H1 (cell line): ENCODE data around the gene TMEM250.

Source experiments
- GABPA ChIP-seq: IDR thresholded peaks from 2 replicates; pipeline ENCODE4 v1.6.1; 2011; ENCODE audit warnings: mild to moderate bottlenecking, low read length, moderate library complexity, borderline replicate concordance; ENCODE audit not compliant: insufficient read depth
- KDM5A ChIP-seq: fragments of 200-600 bp; IDR thresholded peaks from 2 replicates; pipeline ENCODE4 v1.7.1; 2012; ENCODE audit warnings: mild to moderate bottlenecking, low read length, inconsistent platforms, mixed read lengths
- POLR2A ChIP-seq, 2 experiments: IDR thresholded peaks; 1 replicate in 1 of 2; 2 replicates in 1 of 2; pipeline ENCODE4 v1.6.1; 2011; ENCODE audit warnings: low read depth in 2 of 2, low read length in 2 of 2, mild to moderate bottlenecking in 2 of 2; ENCODE audit errors: control extremely low read depth in 1 of 2
- RAD21 ChIP-seq, 2 experiments: IDR thresholded peaks in 1 of 2; conservative IDR thresholded peaks in 1 of 2; 2 replicates each; pipeline ENCODE4 v1.6.1; 2011; ENCODE audit warnings: low read depth in 2 of 2, low read length in 2 of 2, improper control_type of control experiment in 1 of 2, inconsistent platforms in 1 of 2, mild to moderate bottlenecking in 1 of 2, moderate library complexity in 1 of 2
- SP1 ChIP-seq: IDR thresholded peaks from 2 replicates; pipeline ENCODE4 v1.6.1; 2011; ENCODE audit warnings: low read depth, low read length
- TBP ChIP-seq: IDR thresholded peaks from 2 replicates; pipeline ENCODE4 v1.6.1; 2011; ENCODE audit warnings: low read depth, low read length, improper control_type of control experiment
- TF ChIP-seq, protein P1 (sequence below), 3 experiments: IDR thresholded peaks; 1 replicate in 2 of 3; 2 replicates in 1 of 3; pipeline versions ENCODE4 v1.5.1 to v1.6.1; 2011; ENCODE audit warnings: low read length in 3 of 3, mild to moderate bottlenecking in 3 of 3, inconsistent platforms in 2 of 3, low read depth in 1 of 3, moderate library complexity in 1 of 3; ENCODE audit not compliant: insufficient read depth in 1 of 3; ENCODE audit errors: control extremely low read depth in 1 of 3

DNA sequence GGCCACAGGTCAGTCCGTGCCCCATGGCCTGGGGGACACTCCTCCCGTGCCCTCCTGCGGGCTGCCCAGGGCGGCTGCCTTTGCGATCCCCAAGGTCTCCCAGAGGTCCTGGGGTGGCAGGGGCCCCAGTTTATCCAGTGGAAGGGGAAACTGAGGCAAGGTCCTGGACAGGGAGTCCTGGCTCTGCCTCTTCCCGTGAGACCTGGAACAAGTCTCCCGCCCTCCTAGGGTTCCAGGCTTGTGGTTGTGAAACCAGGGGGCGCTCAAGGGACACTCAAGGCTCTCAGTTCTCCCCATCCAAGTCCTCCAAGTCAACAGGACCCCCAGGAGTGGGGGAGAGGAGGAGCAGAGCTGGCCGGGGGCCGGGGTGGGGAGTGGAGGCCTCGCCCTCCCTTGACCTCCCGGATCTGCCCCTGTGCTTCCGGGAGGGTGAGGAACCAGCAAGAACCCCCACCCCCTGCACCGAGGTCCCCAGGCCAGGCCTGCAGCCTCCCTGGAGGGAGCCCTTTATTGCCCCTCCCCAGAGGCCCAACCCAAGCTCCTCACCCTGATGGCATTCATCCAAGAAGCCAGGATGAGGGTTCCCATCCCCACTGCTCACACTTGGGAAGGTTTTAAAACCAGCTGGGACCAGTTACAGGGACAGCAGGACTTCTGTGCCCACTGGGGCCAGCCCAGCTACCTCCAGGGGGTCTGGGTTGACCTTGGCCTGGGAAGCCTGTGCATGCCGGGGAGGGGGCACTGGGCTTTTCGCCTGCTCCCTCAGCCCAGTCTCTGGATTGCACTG is 24.7 kb upstream of the TMEM250 start:
- TF ChIP-seq GABPA (no peak), SP1 (no peak), KDM5A (no peak), RAD21 (IDR thresholded peaks at IDR 0.05 in 1 of 2, conservative IDR thresholded peaks at IDR 0.05 in 1 of 2; ENCODE audit: low read depth in 2 of 2, low read length in 2 of 2) (peak; percentile 66 to 83), POLR2A (IDR thresholded peaks at IDR 0.05; ENCODE audit: control extremely low read depth in 1 of 2, low read depth in 2 of 2, low read length in 2 of 2) (no peak), TBP (no peak)
- TF ChIP-seq, protein P1, sequence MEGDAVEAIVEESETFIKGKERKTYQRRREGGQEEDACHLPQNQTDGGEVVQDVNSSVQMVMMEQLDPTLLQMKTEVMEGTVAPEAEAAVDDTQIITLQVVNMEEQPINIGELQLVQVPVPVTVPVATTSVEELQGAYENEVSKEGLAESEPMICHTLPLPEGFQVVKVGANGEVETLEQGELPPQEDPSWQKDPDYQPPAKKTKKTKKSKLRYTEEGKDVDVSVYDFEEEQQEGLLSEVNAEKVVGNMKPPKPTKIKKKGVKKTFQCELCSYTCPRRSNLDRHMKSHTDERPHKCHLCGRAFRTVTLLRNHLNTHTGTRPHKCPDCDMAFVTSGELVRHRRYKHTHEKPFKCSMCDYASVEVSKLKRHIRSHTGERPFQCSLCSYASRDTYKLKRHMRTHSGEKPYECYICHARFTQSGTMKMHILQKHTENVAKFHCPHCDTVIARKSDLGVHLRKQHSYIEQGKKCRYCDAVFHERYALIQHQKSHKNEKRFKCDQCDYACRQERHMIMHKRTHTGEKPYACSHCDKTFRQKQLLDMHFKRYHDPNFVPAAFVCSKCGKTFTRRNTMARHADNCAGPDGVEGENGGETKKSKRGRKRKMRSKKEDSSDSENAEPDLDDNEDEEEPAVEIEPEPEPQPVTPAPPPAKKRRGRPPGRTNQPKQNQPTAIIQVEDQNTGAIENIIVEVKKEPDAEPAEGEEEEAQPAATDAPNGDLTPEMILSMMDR (IDR thresholded peaks at IDR 0.05; ENCODE audit: control extremely low read depth in 1 of 3, insufficient read depth in 1 of 3, low read depth in 1 of 3, low read length in 3 of 3) = peak in 2 of 3 experiments; percentile 69 to 72; a peak in 3 of 4 replicates
